Measurements from ENCODE around the gene SLC10A6.

GRCh38 chr4:86818841-86819240, 30.3 kb downstream of the SLC10A6 start:
- TF ChIP-seq, protein P1, sequence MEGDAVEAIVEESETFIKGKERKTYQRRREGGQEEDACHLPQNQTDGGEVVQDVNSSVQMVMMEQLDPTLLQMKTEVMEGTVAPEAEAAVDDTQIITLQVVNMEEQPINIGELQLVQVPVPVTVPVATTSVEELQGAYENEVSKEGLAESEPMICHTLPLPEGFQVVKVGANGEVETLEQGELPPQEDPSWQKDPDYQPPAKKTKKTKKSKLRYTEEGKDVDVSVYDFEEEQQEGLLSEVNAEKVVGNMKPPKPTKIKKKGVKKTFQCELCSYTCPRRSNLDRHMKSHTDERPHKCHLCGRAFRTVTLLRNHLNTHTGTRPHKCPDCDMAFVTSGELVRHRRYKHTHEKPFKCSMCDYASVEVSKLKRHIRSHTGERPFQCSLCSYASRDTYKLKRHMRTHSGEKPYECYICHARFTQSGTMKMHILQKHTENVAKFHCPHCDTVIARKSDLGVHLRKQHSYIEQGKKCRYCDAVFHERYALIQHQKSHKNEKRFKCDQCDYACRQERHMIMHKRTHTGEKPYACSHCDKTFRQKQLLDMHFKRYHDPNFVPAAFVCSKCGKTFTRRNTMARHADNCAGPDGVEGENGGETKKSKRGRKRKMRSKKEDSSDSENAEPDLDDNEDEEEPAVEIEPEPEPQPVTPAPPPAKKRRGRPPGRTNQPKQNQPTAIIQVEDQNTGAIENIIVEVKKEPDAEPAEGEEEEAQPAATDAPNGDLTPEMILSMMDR (IDR thresholded peaks at IDR 0.05; ENCODE audit: insufficient read depth, low read length, poor library complexity, severe bottlenecking) = no peak
- no peak for TF ChIP-seq EZH2phosphoT487 (conservative IDR thresholded peaks at IDR 0.05; ENCODE audit: low read length)
